Upper lobe of right lung (tissue), 1 donor: ENCODE measurements around the gene GRIA1. TPM values are rescaled to one million over a fixed set of nuclear protein-coding genes. Genes with fewer than 3 reads are reported as not detected.
A peak's percentile ranks its signal among the peaks of the same experiment; 100 is the strongest.

Experiments used
- ATAC-seq: fragments of 200-7000 bp; cut with Tn5 transposase; one replicate; pipeline ENCODE4 v1.9.1; 2020; ENCODE audit warnings: mild to moderate bottlenecking, moderate library complexity
- DNase-seq: peaks from one replicate; pipeline ENCODE4 v3.0.0-alpha.2; 2020
- H3K27ac ChIP-seq: fragments of 200-600 bp; one replicate; pipeline ENCODE4 v1.8.0; 2022
- H3K27me3 ChIP-seq: fragments of 200-600 bp; one replicate; pipeline ENCODE4 v1.8.0; 2022; ENCODE audit warnings: mild to moderate bottlenecking
- H3K36me3 ChIP-seq: fragments of 200-600 bp; one replicate; pipeline ENCODE4 v1.8.0; 2022
- H3K4me1 ChIP-seq: fragments of 200-600 bp; one replicate; pipeline ENCODE4 v1.8.0; 2022
- H3K4me3 ChIP-seq: fragments of 200-600 bp; one replicate; pipeline ENCODE4 v1.8.0; 2022; ENCODE audit warnings: mild to moderate bottlenecking
- H3K9me3 ChIP-seq: fragments of 200-600 bp; one replicate; pipeline ENCODE4 v1.8.0; 2022
- CTCF ChIP-seq: fragments of 200-600 bp; IDR thresholded peaks from one replicate; pipeline ENCODE4 v1.8.0; 2022; ENCODE audit warnings: antibody characterized with exemption
- intact Hi-C: fragments of 100-400 bp; cut with DNase I; formaldehyde crosslinking; loops from one replicate; pipeline ENCODE4 v1.11.0; 2022
- total RNA-seq: library from RNA; stranded (reverse); fragmentation: NEBNext Ultra II Directional; extraction: Animal tissue kit (Norgen Biotek cat#: 25700); gene quantifications from one replicate; pipeline ENCODE4 v1.2.1, GENCODE V29; 2021
- donor health status: DM: no; HTN: yes; CAD: no; lungs with severe emphysema.

GRIA1 gene
- total RNA-seq, 1 donor from 2014 or later, result 21.9 TPM

DNA sequence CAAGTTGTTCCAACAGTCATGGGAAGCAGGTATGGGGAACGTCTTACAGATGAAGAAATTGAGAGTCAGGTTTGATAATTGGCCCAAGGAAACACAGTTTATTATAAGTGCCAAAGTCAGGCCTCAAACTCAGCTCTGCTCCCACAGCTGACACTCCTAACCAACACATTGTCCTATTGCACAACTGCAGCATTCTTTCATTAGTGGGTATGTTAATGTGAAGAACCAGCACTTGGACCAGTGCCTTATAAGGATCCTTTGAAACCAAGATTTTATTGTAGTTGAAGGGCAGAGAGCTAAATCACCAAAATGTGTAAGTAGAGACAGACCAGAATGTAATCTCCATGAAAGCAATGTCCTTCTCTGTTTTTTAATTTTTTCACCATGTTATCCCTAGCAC lies 56.1 kb downstream of the GRIA1 start:
- Histone ChIP-seq H3K4me3 (no peak overlapping the region), H3K4me1 (peaks cover 4% of the 10 kb centered on the region)

DNA sequence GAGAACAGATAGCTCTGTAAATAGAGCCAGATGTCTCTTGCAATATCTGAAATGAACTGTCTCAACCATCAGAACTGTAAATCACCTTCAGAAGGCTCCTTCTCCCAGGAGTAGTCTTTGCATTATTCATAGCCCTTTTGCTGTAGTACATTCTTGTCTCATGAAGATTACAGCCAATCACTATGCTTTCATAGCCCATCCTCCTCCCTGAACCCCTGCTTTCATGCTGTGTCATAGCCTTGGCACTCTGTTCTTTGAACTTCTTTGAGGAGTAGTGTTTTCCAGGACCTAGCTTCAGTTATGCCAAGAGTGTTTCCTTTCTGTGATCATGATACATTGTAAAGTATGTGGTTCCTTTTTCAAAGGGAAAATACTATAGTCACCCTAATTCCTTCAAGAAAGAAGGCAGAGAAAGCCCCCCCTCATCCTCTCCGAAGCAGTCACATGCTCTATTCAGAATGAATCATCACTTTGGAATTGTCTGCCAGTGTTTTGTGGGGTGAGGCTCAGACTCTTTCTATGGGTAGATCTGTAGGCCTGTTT lies 61.1 kb downstream of the GRIA1 start:
- Histone ChIP-seq H3K4me1 (peaks cover 13% of the 10 kb centered on the region), H3K27ac (no peak overlapping the region), H3K4me3 (no peak overlapping the region), H3K36me3 (no peaks in the 10 kb centered on the region), H3K9me3 (no peaks in the 10 kb centered on the region), H3K27me3 (no peaks in the 10 kb centered on the region)
- TF ChIP-seq CTCF, result no peak
- intact Hi-C loops, result no loop called here
- ATAC-seq (peak; percentile 65), DNase-seq (no peak)

More for the DNA sequence above, 56.1 kb downstream of the GRIA1 start:
- ATAC-seq (no peak), DNase-seq (no peak)
- Histone ChIP-seq H3K9me3 (no peaks in the 10 kb centered on the region), H3K27ac (no peak overlapping the region), H3K36me3 (no peaks in the 10 kb centered on the region), H3K27me3 (no peaks in the 10 kb centered on the region)
- TF ChIP-seq CTCF, result no peak
- intact Hi-C loops, result no loop called here

- intact Hi-C loops, result no loop called here
- no peak for DNase-seq
- H3K36me3 ChIP-seq, result no peaks in the 10 kb centered on the region
- H3K27ac ChIP-seq, result no peak overlapping the region
- H3K4me1 ChIP-seq, result peaks cover 13% of the 10 kb centered on the region
- no peak for ATAC-seq
- H3K9me3 ChIP-seq, result no peaks in the 10 kb centered on the region
- no peak for TF ChIP-seq CTCF
- H3K27me3 ChIP-seq, result no peaks in the 10 kb centered on the region
- H3K4me3 ChIP-seq, result no peak overlapping the region
Observed at GRCh38 chr5:153552886-153553285, 62.4 kb downstream of the GRIA1 start.

- H3K9me3 ChIP-seq, result no peaks in the 10 kb centered on the region
- peak; percentile 73 for ATAC-seq
- DNase-seq, result no peak
- no peak for TF ChIP-seq CTCF
- H3K36me3 ChIP-seq, result no peaks in the 10 kb centered on the region
- no peak overlapping the region for H3K27ac ChIP-seq
- intact Hi-C loops, result no loop called here
- peaks cover 13% of the 10 kb centered on the region for H3K4me1 ChIP-seq
- H3K27me3 ChIP-seq, result no peaks in the 10 kb centered on the region
- H3K4me3 ChIP-seq, result no peak overlapping the region
Observed at GRCh38 chr5:153555420-153556114, 65.1 kb downstream of the GRIA1 start.

- no peak for TF ChIP-seq CTCF
Observed at GRCh38 chr5:153558957-153559356, 68.5 kb downstream of the GRIA1 start.

More at GRCh38 chr5:153558957-153559356, 68.5 kb downstream of the GRIA1 start:
- Histone ChIP-seq H3K27ac (no peak overlapping the region), H3K36me3 (no peaks in the 10 kb centered on the region), H3K4me1 (no peaks in the 10 kb centered on the region), H3K9me3 (no peaks in the 10 kb centered on the region), H3K27me3 (no peaks in the 10 kb centered on the region), H3K4me3 (no peak overlapping the region)
- intact Hi-C loops, result no loop called here
- DNase-seq (no peak), ATAC-seq (no peak)
